ENCODE data around the gene GCFC2.
"Not testable (repeated sequence)": the region's sequence is repeated elsewhere in the genome, so short reads cannot be mapped to it uniquely, and the experiment has no call there.

DNA sequence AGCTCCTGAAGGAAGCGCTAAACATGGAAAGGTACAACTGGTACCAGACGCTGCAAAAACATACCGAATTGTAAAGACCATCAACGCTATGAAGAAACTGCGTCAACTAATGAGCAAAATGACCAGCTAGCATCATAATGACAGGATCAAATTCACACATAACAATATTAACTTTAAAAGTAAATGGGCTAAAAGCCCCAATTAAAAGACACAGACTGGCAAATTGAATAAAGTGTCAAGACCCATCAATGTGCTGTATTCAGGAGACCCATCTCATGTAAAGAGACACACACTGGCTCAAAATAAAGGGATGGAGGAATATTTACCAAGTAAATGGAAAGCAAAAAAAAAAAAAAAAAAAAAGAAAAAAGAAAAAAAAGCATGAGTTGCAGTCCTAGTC is 27.3 kb downstream of the GCFC2 start:
- TF ChIP-seq SUZ12 (IDR thresholded peaks at IDR 0.05); BHLHE40 (IDR thresholded peaks at IDR 0.05; ENCODE audit: borderline replicate concordance); FOXA1 (IDR thresholded peaks at IDR 0.05): not testable (repeated sequence)
